HG03469 (cell line): ENCODE results near the gene SLC39A6.
"Not testable (repeated sequence)": the region's sequence is repeated elsewhere in the genome, so short reads cannot be mapped to it uniquely, and the experiment has no call there.

Experiments used
- ATAC-seq: cut with Tn5 transposase; IDR thresholded peaks from one replicate; pipeline ENCODE4 v1.9.1; 2021; ENCODE audit warnings: mild to moderate bottlenecking, moderate library complexity, moderate number of reproducible peaks; ENCODE audit not compliant: unreplicated experiment

The SLC39A6 gene

DNA sequence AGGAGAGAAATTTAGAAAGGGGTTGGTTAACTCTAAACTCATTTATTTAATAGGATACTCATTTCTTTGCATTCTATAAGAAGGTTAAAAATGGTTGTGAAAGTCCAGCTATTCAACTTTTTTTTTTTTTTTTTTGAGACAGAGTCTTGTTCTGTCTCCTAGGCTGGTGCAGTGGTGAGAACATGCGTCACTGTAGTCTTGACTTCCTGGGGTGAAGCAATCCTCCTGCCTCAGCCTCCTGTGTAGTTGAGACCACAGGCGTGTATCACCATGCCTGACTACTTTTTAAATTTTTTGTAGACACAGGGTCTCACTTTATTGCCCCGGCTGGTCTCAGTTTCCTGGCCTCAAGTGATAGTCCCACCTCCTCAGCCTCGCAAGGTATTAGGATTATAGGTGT, 12.4 kb upstream of the SLC39A6 start:
- ATAC-seq, result no peak

DNA sequence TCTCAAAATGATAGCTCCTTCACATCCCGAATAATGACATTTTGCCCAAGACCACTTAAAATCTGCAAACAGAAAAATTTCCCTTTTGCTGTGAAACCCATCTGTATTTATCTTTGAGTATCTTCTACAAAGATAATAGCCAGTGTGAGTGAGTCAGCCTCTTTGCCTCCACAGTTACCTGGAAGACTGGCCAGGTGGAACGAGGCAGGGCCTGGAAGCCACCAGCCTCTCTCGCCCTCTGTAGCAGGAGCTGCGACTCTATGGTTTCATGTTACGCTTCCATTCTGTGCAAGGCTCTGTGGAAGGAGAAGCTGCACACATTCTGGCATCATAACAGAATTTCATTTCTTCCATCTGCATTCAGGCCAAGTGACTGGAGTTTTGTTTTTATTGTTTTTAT, 10.1 kb upstream of the SLC39A6 start:
- no peak for ATAC-seq

DNA sequence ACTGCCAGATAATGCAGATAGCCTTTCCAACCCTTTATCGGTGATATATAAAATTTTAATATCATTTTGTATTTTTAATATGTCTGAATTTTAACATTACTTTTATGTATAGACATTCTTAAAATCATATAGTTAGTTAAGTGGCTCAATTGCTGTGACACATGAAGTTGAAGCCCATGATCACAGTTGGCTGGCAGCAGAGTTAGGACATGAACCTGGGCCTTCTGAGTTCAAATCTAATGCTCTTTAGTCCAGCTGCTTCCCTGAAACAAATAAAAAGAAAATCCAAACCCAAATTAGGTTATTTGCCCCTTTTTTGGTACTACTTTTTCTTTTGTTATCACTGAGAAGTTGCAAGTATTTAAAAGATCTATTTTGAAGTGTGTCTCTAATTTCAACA, 6.1 kb upstream of the SLC39A6 start:
- ATAC-seq, result no peak

DNA sequence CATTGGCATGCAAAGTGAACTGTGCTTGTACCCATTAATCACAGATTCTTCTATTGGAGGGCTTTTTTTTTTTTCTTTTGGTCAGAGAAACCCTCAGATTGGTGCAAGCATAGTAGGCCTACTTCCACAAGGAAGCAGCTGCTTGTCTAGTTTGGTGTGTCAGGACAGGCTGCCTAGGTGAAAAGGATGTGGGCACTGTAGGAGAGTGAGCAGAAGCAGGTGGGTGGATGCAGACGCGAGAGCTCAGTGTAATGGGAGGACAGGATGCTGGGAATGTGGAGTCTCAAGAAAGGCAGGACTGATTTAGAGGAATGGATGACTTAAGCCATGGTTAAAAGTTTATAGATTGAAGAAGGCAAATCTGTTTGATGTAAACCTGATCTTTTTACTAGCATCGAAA, 3.6 kb upstream of the SLC39A6 start:
- no peak for ATAC-seq

DNA sequence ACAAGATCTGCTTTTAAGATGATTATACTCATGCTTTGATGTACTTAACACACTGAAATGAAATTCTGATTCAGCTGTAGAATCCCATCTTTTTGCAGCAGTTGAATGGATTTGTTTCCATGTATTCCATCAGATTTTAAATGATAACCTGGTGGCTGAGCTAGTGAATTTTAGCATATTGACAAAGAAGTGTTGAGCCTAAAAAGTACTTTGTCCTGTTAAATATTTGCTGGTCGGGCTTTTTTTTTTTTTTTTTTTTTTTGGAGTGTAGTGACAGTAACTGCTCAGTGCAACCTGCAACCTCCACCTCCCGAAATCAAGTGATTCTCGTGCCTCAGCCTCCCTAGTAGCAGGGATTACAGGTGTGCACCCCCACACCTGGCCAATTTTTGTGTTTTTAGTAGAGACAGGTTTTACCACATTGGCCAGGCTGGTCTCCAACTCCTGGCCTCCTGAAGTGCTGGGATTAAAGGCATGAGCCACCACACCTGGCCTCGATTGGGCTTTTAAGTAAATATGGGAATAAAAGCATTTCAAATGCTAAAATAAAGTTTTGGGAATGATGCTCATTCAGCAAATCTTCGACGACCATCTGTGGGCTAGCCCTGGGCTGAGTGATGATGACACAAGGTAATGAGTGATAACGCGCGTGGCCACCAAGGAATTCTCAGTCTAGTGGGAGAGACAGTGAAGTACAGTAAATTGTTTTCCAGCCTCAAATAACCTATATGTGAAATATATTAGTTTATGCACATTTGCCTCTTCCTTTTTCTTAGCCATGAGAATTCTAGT, 2.7 kb upstream of the SLC39A6 start:
- ATAC-seq, result no peak

DNA sequence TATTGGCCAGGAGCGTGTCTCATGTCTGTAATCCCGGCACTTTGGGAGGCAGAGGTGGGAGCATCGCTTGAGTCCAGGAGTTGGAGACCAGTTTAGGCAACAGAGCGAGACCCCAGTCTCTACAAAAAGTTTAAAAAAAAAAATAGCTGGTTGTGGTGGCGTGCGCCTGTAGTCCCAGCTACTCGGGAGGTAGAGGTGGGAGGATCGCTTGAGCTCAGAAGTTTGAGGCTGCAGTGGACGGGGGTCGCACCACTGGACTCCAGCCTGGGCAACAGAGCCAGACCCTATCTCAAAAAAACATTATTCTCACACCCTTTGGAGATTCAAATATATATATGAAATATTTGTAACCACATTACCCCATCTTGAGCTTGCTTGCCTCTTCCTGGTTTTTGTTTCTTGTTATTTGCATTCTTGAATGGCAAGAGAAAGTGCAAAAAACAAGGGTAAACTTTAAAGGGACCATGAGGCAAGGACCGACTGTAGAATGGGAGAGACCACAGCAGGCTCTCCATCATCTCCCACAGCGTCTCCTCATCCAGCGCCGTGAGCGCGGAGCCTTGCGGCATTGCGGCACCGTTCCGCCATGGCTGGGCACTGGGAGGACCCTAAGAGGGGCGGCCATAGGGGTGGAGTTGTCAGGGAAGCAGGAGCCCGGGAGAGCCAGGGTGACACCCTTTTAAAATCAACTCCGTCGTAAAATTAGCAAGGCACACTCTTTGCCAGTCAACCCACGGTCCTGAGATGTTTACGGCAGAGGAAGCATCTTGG, 1.9 kb upstream of the SLC39A6 start:
- no peak for ATAC-seq

DNA sequence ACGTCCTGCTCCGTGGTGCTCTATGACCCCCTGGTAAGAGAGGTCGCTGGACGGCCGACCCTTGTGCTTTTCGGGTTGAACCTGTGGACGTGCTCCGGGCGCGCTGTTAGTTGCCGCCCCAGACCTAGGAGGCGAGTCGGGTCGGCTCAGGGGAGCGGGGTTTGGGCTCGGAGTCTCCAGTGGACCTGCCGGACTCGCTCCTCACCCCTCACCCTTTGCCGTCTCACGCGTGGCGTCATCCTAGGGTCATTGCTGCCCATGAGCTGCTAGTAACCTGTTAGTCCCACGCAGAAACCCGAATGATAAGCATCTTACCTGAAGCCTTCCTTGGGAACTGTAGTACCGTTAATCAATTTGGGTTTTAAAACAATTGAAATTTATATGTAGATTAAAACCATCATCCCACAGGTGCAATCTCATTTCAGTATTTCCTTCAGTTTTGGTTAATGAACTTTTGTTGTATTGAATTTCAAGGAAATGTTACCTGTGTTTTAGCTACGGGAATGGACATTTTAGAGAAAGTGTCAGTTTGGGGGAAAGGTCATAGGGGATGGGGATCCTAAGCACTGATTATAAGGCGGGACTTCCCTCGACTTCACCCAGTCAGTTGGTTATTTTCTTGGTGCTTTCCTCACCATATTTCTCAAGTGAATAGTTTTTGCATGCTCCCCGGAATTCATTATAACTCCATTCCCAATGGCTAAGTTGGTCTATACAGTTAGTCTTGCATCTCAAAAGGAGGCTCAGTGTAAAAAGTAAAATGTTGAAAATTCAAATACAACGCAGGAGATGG, 1.1 kb upstream of the SLC39A6 start:
- ATAC-seq, result no peak

DNA sequence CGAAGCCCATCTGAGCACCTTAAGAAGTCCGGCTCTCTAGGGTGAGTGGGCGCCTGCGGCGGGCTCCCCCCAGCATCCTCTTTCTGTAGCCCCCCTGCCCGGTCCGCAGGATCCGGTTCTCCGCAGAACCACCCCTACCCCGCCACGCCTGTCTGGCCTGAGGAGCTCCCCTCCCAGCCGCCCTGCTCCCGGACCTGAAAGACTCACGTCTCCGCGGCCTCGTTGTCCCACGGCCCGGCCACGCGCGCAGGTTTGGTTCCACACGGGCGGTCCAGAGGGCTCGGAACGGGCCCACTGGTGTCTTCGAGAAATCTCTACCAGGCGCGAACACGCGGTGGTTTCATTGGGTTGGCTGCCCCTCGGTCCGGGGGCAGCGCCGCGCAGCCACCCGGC, 237 bp downstream of the SLC39A6 start:
- no peak for ATAC-seq

DNA sequence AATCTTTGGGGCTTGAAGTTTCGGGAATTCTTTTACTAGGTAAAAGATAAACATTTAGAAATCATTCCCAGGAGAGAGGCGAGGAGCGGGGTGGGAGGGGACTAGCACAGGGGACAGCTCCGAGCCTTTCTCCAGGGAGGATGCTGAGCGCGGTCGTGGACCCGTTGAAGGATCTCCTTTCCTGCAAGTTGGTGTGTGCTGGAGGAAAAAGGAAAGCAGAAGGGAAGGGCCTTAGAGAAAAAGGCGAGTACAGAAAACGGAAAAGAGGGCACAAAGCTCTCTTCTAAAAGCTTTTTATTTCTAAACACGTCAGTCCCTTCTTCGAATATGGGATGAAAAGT, 640 bp downstream of the SLC39A6 start:
- ATAC-seq, result no peak

DNA sequence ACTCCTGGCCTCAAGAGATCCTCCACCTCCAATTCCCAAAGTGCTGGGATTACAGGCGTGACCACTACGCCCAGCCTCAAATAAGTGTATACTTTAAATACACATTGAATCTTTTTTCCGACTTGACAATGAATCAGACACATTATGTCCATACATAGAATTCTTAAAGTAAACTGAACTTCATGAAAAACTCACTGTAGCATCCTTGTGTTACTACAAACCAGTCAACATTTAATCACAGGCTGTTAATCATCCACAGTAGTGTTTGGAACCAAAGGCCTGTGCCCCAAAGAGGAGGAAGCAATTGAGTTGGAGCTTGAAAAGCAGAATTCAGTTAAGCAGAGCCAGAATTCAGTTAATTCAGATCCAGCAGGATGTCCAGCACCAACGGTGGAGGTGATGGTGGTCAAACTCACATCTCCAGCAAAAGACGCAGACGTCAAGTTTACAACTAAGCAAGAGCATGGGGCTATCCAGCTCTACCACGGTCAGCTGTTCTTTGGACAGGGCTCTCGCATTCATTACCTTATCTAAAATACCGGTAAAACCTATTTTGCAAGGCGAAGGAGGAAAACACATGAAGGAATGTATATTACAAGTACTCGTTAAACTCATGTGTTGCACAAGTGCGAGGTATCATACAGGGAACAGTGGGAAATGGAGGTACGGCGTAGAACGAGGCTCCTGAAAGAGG, 1.2 kb downstream of the SLC39A6 start:
- no peak for ATAC-seq

DNA sequence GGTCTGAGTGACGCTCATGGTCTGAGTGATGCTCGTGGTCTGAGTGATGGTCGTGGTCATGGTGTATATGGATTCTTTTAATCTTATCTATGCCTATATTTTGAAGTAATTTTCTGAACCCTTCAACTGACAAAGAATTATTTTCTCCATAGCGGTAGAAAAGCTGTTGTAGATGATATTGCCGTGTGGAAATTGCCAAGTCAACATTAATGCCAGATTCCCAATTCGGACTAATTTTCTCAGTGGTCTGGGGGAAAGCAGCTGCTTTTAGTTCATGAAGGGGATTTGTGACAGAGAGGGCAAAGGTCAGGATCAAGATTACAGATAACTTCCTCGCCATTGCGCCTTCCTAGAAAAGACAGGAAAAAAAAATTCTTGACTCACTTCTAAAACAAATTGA, 2.5 kb downstream of the SLC39A6 start:
- ATAC-seq, result no peak

DNA sequence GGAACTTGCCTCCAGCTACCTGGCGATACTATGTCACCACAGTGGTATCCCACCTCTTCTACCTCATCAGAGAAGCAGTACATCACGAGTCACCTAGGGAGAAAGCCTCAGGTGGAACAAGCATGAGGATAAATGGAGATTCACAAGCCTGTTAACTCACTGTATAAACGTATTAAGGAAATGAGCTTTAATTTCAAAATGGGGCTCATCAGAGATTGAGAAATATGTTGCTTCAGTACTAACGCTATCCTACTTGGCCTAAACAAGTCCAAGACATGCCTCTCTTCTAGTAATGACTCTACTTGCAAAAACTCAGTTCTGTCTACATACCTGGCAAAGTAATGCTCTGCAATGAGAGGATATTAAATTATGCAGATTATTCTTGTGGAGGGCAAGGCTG, 4.3 kb downstream of the SLC39A6 start:
- no peak for ATAC-seq

DNA sequence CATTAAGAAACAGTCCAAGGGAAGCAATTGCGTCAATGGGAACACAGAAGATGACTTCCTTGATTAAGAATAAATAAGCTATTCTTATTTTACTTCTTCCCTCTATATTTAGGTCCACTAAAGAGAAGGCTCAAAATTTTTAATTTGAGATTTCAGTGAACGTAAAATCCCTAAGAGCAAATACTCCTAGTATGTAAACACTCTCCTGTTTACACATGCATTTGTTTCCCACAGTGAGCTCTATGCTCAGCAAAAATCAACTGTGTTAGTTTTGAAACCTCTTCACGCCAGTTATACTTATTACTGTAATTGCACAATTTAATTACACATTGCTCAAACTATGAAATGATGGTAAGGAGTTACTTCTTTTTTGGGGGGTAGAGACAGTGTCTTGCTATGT, 8.8 kb downstream of the SLC39A6 start:
- no peak for ATAC-seq

DNA sequence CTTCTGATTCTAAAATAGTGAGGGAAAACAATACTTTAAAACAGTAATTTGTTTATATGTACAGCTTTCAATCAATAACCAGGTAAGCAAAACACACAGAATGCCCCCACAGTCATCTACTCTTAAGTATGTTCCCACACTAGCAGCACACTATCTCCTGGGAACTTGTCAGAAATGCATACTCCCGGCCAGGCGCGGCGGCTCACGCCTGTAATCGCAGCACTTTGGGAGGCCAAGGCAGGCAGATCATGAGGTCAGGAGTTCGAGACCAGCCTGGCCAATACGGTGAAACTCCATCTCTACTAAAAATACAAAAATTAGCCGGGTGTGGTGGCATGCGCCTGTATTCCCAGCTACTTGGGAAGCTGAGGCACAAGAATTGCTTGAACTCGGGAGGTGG, 12.4 kb downstream of the SLC39A6 start:
- ATAC-seq, result not testable (repeated sequence)

DNA sequence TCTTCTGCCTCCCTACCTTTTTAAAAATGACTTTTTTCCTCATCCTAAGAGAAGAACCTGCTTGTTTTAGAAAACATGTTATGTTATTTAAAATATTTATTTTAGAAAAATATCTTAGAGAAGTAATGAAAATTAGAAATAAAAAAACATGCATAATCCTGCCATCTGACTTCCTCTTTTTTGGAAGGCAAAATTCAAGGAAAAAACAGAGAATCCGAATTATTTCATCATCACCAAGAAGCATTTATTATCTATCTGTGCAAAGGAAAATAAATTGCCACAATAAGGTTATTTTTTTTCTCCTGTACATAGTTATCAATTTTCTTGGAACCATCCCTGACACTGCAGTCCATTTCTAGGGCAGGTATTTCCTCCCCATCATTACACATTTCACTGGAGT, 14.4 kb downstream of the SLC39A6 start:
- no peak for ATAC-seq

DNA sequence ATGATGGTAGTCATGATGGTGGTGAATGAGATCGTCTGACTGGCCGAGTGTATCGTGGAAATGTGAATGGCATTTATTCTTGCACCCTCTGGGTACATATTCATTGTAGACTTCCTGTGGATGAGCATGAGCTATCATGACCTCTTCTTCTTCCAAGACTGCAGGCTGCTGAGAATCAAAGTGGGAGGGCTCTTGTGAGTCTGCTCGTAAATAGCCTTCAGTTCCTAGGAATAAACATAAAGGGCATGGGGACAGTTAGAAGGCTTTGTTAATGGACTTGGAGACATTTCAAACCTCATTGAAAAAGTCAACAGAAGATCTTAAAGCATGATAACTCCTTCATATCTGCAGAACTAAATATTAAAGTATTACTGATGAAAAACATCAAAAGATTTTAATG, 14.9 kb downstream of the SLC39A6 start:
- no peak for ATAC-seq

DNA sequence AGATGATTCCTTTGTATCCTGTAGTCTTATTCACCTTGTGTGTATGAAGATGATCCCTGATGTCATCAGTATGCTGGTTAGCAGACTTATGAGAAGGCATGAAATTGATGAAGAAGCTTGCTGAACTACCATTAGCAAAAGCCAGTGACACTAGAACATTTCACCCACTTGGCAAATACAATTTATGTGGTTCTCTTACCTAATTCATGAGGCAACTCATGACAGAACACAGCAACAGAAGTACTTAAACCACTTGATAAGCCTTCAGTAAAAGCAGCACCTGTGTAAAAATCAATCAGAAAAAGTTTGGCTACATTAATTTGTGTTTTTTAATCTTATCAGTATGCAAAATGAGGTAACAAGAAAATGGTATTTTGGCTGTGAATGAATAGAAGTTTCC, 16.8 kb downstream of the SLC39A6 start:
- no peak for ATAC-seq

DNA sequence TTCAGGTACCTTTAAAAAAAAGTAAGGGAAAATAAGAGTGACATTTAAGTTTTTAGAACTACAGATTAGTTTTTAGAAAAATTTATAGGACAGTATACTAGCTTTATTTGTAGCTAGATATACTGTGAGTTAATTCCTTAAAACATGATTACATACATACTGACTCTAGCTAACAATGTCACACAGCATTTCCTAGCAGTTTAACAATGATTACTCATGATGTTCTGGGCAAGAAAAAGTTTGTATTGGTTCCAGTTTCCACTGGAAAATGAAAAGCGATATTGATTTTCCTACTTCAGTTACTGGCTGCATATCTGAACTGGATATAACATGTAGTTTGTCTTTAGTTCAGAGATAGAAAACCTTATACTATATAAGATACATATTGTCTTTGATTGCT, 19.4 kb downstream of the SLC39A6 start:
- no peak for ATAC-seq

DNA sequence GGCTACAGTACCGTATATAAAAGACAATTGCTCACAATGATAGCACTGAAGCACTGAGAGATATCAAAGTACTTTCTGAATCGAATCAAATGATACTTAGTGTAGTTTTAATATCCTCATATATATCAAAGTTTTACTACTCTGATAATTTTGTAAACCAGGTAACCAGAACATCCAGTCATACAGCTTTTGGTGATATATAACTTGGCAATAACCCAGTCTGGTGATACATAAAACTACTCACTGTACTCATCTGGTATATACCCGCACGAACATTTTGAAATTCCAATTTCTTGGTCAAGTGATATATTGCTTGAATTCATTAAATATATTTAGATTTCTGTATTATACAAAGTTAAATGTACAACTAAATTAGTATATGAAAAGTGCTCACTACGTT, 20.5 kb downstream of the SLC39A6 start:
- no peak for ATAC-seq

DNA sequence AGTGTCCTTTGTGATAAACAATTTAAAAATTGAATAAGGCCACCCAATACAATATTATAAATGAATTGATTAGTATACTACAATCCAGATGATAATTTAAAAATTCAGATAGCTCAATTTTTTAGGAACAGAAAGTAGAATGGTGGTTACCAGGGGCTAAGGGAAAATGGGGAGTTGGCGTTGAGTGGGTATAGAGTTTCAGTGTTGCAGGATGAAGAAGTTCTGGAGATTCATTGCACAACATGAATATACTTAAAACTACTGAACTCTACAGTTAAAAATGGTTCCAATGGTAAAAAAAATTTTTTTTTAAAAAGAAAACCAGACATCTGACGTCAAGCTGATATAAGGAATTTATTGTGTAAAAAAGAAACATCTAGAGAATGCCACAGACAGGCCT, 20.9 kb downstream of the SLC39A6 start:
- ATAC-seq, result no peak

DNA sequence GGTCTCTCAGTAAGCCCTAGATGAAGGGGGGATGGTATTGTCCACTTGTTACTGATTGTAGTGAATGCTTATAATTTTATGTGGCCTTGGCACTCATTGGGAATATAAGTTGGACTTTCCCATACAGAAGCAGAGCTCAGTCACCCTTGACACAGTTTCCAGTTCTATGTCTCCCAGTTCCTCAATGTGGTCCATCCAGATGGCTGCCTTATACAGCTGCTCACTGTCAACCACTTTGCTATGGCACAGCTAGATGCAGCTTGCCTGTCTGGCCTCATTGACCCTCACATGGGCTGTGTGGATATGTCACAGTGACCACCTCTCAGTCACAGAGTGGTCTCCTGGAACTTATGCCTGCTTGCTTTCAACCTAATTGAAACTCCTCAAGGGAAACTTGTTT, 21.7 kb downstream of the SLC39A6 start:
- ATAC-seq, result no peak
